Activated naive CD8-positive, alpha-beta T cell (primary cell): ENCODE measurements around the gene MRPL54.

Experiments
- H3K27ac Mint-ChIP-seq: one replicate; pipeline ENCODE4 v1.8.0; 2021; ENCODE audit warnings: mixed read lengths
- H3K27me3 Mint-ChIP-seq: one replicate; pipeline ENCODE4 v1.8.0; 2021; ENCODE audit warnings: mixed read lengths
- H3K36me3 Mint-ChIP-seq: one replicate; pipeline ENCODE4 v1.8.0; 2021; ENCODE audit warnings: mixed read lengths
- H3K4me1 Mint-ChIP-seq: one replicate; pipeline ENCODE4 v1.8.0; 2021; ENCODE audit warnings: low read depth, mixed read lengths
- H3K4me3 Mint-ChIP-seq: one replicate; pipeline ENCODE4 v1.8.0; 2021; ENCODE audit warnings: mild to moderate bottlenecking, mixed read lengths
- H3K9me3 Mint-ChIP-seq: one replicate; pipeline ENCODE4 v1.8.0; 2021; ENCODE audit warnings: low read depth, mixed read lengths

MRPL54 gene

GRCh38 chr19:3762501-3763459 lies at the start of gene MRPL54:
Gene MRPL54, plus strand, starts transcription at chr19:3762682. Its CDS starts 19 bp downstream, at chr19:3762701.
- Mint-ChIP-seq H3K4me3 (peak within 1 kb of the TSS; percentile 98), H3K27ac (peak within 1 kb of the TSS; percentile 99), H3K36me3 (peaks cover 3% of the 10 kb centered on the region), H3K9me3 (no peaks in the 10 kb centered on the region), H3K4me1 (peaks cover 38% of the 10 kb centered on the region), H3K27me3 (no peaks in the 10 kb centered on the region)

- Mint-ChIP-seq H3K4me3 (no peak overlapping the region), H3K27ac (no peak overlapping the region), H3K27me3 (no peaks in the 10 kb centered on the region), H3K36me3 (no peaks in the 10 kb centered on the region), H3K9me3 (no peaks in the 10 kb centered on the region), H3K4me1 (peaks cover 7% of the 10 kb centered on the region)
These were observed 46.3 kb upstream of the MRPL54 start for GRCh38 chr19:3716147-3716668.

- H3K9me3 Mint-ChIP-seq, result no peaks in the 10 kb centered on the region
- H3K36me3 Mint-ChIP-seq, result no peaks in the 10 kb centered on the region
- H3K4me1 Mint-ChIP-seq, result peaks cover 8% of the 10 kb centered on the region
- H3K4me3 Mint-ChIP-seq, result no peak overlapping the region
- no peaks in the 10 kb centered on the region for H3K27me3 Mint-ChIP-seq
- no peak overlapping the region for H3K27ac Mint-ChIP-seq
These were observed 42.6 kb upstream of the MRPL54 start for GRCh38 chr19:3719868-3720267.

- Mint-ChIP-seq H3K27me3 (no peaks in the 10 kb centered on the region), H3K9me3 (no peaks in the 10 kb centered on the region), H3K4me1 (peaks cover 8% of the 10 kb centered on the region), H3K4me3 (no peak overlapping the region), H3K27ac (no peak overlapping the region), H3K36me3 (no peaks in the 10 kb centered on the region)
These were observed 42.0 kb upstream of the MRPL54 start for GRCh38 chr19:3720349-3720917.

GRCh38 chr19:3721131-3721886 lies 41.2 kb upstream of the MRPL54 start:
- Mint-ChIP-seq H3K4me3 (peak overlapping the region; percentile 68), H3K9me3 (no peaks in the 10 kb centered on the region), H3K27me3 (no peaks in the 10 kb centered on the region), H3K4me1 (peaks cover 8% of the 10 kb centered on the region), H3K27ac (no peak overlapping the region), H3K36me3 (no peaks in the 10 kb centered on the region)

- Mint-ChIP-seq H3K4me1 (peaks cover 8% of the 10 kb centered on the region), H3K4me3 (peak overlapping the region; percentile 78), H3K27me3 (no peaks in the 10 kb centered on the region), H3K36me3 (no peaks in the 10 kb centered on the region), H3K9me3 (no peaks in the 10 kb centered on the region), H3K27ac (no peak overlapping the region)
These were observed 40.5 kb upstream of the MRPL54 start for GRCh38 chr19:3721887-3722442.

GRCh38 chr19:3722443-3723109 lies 39.9 kb upstream of the MRPL54 start:
- Mint-ChIP-seq H3K4me1 (peaks cover 8% of the 10 kb centered on the region), H3K27me3 (no peaks in the 10 kb centered on the region), H3K4me3 (peak overlapping the region; percentile 78), H3K36me3 (no peaks in the 10 kb centered on the region), H3K9me3 (no peaks in the 10 kb centered on the region), H3K27ac (no peak overlapping the region)

GRCh38 chr19:3723110-3723488 lies 39.4 kb upstream of the MRPL54 start:
- H3K27me3 Mint-ChIP-seq, result no peaks in the 10 kb centered on the region
- H3K4me3 Mint-ChIP-seq, result no peak overlapping the region
- H3K9me3 Mint-ChIP-seq, result no peaks in the 10 kb centered on the region
- no peaks in the 10 kb centered on the region for H3K36me3 Mint-ChIP-seq
- H3K4me1 Mint-ChIP-seq, result peaks cover 8% of the 10 kb centered on the region
- H3K27ac Mint-ChIP-seq, result no peak overlapping the region

- Mint-ChIP-seq H3K27ac (no peak overlapping the region), H3K4me3 (no peak overlapping the region), H3K36me3 (no peaks in the 10 kb centered on the region), H3K4me1 (peaks cover 8% of the 10 kb centered on the region), H3K9me3 (no peaks in the 10 kb centered on the region), H3K27me3 (no peaks in the 10 kb centered on the region)
These were observed 38.6 kb upstream of the MRPL54 start for GRCh38 chr19:3723883-3724282.

GRCh38 chr19:3725121-3725520 lies 37.4 kb upstream of the MRPL54 start:
- Mint-ChIP-seq H3K9me3 (no peaks in the 10 kb centered on the region), H3K4me1 (peaks cover 8% of the 10 kb centered on the region), H3K27me3 (no peaks in the 10 kb centered on the region), H3K27ac (no peak overlapping the region), H3K4me3 (no peak overlapping the region), H3K36me3 (no peaks in the 10 kb centered on the region)

- Mint-ChIP-seq H3K27me3 (no peaks in the 10 kb centered on the region), H3K36me3 (no peaks in the 10 kb centered on the region), H3K4me3 (no peak overlapping the region), H3K4me1 (peaks cover 8% of the 10 kb centered on the region), H3K27ac (no peak overlapping the region), H3K9me3 (no peaks in the 10 kb centered on the region)
These were observed 36.7 kb upstream of the MRPL54 start for GRCh38 chr19:3725640-3726310.

- no peak overlapping the region for H3K4me3 Mint-ChIP-seq
- no peak overlapping the region for H3K27ac Mint-ChIP-seq
- H3K27me3 Mint-ChIP-seq, result no peaks in the 10 kb centered on the region
- no peaks in the 10 kb centered on the region for H3K4me1 Mint-ChIP-seq
- no peaks in the 10 kb centered on the region for H3K9me3 Mint-ChIP-seq
- no peaks in the 10 kb centered on the region for H3K36me3 Mint-ChIP-seq
These were observed 32.0 kb upstream of the MRPL54 start for GRCh38 chr19:3730457-3730958.

- H3K9me3 Mint-ChIP-seq, result no peaks in the 10 kb centered on the region
- H3K27me3 Mint-ChIP-seq, result no peaks in the 10 kb centered on the region
- H3K4me3 Mint-ChIP-seq, result no peak overlapping the region
- peaks cover 3% of the 10 kb centered on the region for H3K36me3 Mint-ChIP-seq
- no peak overlapping the region for H3K27ac Mint-ChIP-seq
- H3K4me1 Mint-ChIP-seq, result no peaks in the 10 kb centered on the region
These were observed 30.4 kb upstream of the MRPL54 start for GRCh38 chr19:3732108-3732507.
